ENCODE measurements around the gene CD209. TPM values are rescaled to one million over a fixed set of nuclear protein-coding genes. Genes with fewer than 3 reads are reported as not detected.

CD209 gene
- total and polyA plus RNA-seq, 2 of the 8 experiments (the other 6 are each of a cell fraction or from before 2014, with no cell fraction given): 0.05 to 0.22 TPM

GRCh38 chr19:7725791-7726190, 21.5 kb downstream of the CD209 start:
- no peak overlapping the region for H2BK12ac ChIP-seq (ENCODE audit: low read depth, low read length)
- H3K4me3 ChIP-seq (ENCODE audit: extremely low read depth in 1 of 4, insufficient read depth in 2 of 4, low read depth in 3 of 4, low read length in 4 of 4): no peak overlapping the region
- CTCF ChIA-PET (ENCODE audit: partially characterized antibody): interaction anchor here (1.5 to 1.7 kb wide), 2 partner anchors 106 to 157 kb away, joined by 4 to 5 read pairs; no protein-coding TSS in a partner anchor
- no peaks in the 10 kb centered on the region for H3K36me3 ChIP-seq (ENCODE audit: control insufficient read depth in 2 of 4, insufficient read depth in 4 of 4, low read length in 3 of 4)
- POLR2A ChIA-PET (ENCODE audit: partially characterized antibody): no interaction called here
- no peaks in the 10 kb centered on the region for H3K79me1 ChIP-seq (ENCODE audit: low read depth, low read length)
- H2BK20ac ChIP-seq (ENCODE audit: low read length): no peak overlapping the region
- no peak overlapping the region for H3K9ac ChIP-seq (replicated peaks in 1 of 4; ENCODE audit: extremely low read depth in 1 of 4, low read depth in 3 of 4, low read length in 3 of 4)
- H3K9me3 ChIP-seq (ENCODE audit: insufficient read depth in 2 of 2, low read depth in 1 of 2, low read length in 1 of 2): no peaks in the 10 kb centered on the region
- no peaks in the 10 kb centered on the region for H4K20me1 ChIP-seq (replicated peaks in 1 of 2; ENCODE audit: control insufficient read depth in 1 of 2, insufficient read depth in 2 of 2, low read length in 2 of 2)
- DNase-seq (ENCODE audit: low read depth in 1 of 2, low spot score in 2 of 2): no peak
- H4K91ac ChIP-seq (replicated peaks; ENCODE audit: insufficient read length, low read length): no peak overlapping the region
- H3K4ac ChIP-seq (replicated peaks; ENCODE audit: insufficient read length, low read depth, low read length): no peak overlapping the region
- no peak overlapping the region for H3K23ac ChIP-seq (ENCODE audit: insufficient read length)
- H3K56ac ChIP-seq (replicated peaks; ENCODE audit: insufficient read length, low read depth, low read length): no peak overlapping the region
- H4K8ac ChIP-seq (ENCODE audit: extremely low read depth, insufficient read depth, low read length): no peak overlapping the region
- H2BK15ac ChIP-seq (ENCODE audit: low read length): no peak overlapping the region
- H3K4me1 ChIP-seq (replicated peaks in 1 of 4; ENCODE audit: control insufficient read depth in 3 of 4, insufficient read depth in 4 of 4, low read length in 3 of 4): peaks cover 0 to 15% (median 9%) of the 10 kb centered on the region in 4 experiments; a peak in 6 of 7 replicates
- no peak overlapping the region for H4K5ac ChIP-seq (ENCODE audit: insufficient read length, low read depth, low read length)
- H3K79me2 ChIP-seq (ENCODE audit: control insufficient read depth in 1 of 2, insufficient read depth in 2 of 2, low read length in 2 of 2): no peaks in the 10 kb centered on the region
- no peak overlapping the region for H2AK5ac ChIP-seq (ENCODE audit: low read depth, low read length)
- H3K14ac ChIP-seq (ENCODE audit: insufficient read length): no peak overlapping the region
- no peak for FAIRE-seq
- peaks cover 20 to 33% (median 29%) of the 10 kb centered on the region in 4 experiments for H3K27me3 ChIP-seq (replicated peaks in 1 of 4; ENCODE audit: control insufficient read depth in 3 of 4, extremely low read depth in 1 of 4, insufficient read depth in 3 of 4, low read length in 3 of 4)
- 80% methylated on average over 2 of the region's 2 CpGs; no CpG with 5 or more reads in 1 of the 2 experiments for WGBS, 2 experiments (ENCODE audit: extremely low coverage in 1 of 2, insufficient coverage in 1 of 2, insufficient read length in 1 of 2, insufficient replicate concordance in 2 of 2, low coverage in 1 of 2, low lambda C conversion rate in 2 of 2, missing lambda C conversion rate in 1 of 2)
- peaks cover 10% of the 10 kb centered on the region; the same call in 1 of the 2 replicates for H3K23me2 ChIP-seq (ENCODE audit: low read depth, low read length)
- no peak overlapping the region for H2BK120ac ChIP-seq (replicated peaks; ENCODE audit: low read depth, low read length)
- H2BK5ac ChIP-seq (ENCODE audit: low read depth, low read length): no peak overlapping the region
- no peak overlapping the region for H2AFZ ChIP-seq (ENCODE audit: low read length)
- H3K27ac ChIP-seq (ENCODE audit: low read depth, low read length): no peak overlapping the region
- TF ChIP-seq KDM1A (IDR thresholded peaks at IDR 0.05; ENCODE audit: borderline replicate concordance, low read length): no peak
- TF ChIP-seq JUND (IDR thresholded peaks at IDR 0.05; ENCODE audit: low read length): no peak
- TF ChIP-seq HDAC2 (IDR thresholded peaks at IDR 0.05; ENCODE audit: borderline replicate concordance in 1 of 2, low read depth in 2 of 2, low read length in 2 of 2): no peak
- TF ChIP-seq NRF1 (IDR thresholded peaks at IDR 0.05; ENCODE audit: low read depth, low read length): no peak
- no peak overlapping the region for H3K4me2 ChIP-seq (ENCODE audit: insufficient read depth in 1 of 2, low read depth in 2 of 2, low read length in 2 of 2)
- H3K18ac ChIP-seq (ENCODE audit: extremely low read depth, low read length): no peak overlapping the region

All from H1 (cell line).